Gastrocnemius medialis (tissue), 4 donors: ENCODE results near the gene RAN.

Source experiments
- POLR2A ChIP-seq, 2 donors: fragments of 450-650 bp; IDR thresholded peaks; one replicate each; pipeline ENCODE4 v1.6.1; 2017; ENCODE audit warnings: antibody characterized with exemption in 2 of 2, mild to moderate bottlenecking in 2 of 2, moderate library complexity in 2 of 2
- TF ChIP-seq, protein P1 (sequence below), 5 experiments: fragments of 450-650 bp in 3 of 5; fragments of 200-600 bp in 2 of 5; sonication (generic) in 2 of 5; IDR thresholded peaks in 4 of 5; conservative IDR thresholded peaks in 1 of 5; 1 replicate in 4 of 5; 2 replicates in 1 of 5; pipeline ENCODE4 v1.5.1; 2016 to 2019; ENCODE audit warnings: antibody characterized with exemption in 5 of 5, mild to moderate bottlenecking in 3 of 5, moderate library complexity in 3 of 5

DNA sequence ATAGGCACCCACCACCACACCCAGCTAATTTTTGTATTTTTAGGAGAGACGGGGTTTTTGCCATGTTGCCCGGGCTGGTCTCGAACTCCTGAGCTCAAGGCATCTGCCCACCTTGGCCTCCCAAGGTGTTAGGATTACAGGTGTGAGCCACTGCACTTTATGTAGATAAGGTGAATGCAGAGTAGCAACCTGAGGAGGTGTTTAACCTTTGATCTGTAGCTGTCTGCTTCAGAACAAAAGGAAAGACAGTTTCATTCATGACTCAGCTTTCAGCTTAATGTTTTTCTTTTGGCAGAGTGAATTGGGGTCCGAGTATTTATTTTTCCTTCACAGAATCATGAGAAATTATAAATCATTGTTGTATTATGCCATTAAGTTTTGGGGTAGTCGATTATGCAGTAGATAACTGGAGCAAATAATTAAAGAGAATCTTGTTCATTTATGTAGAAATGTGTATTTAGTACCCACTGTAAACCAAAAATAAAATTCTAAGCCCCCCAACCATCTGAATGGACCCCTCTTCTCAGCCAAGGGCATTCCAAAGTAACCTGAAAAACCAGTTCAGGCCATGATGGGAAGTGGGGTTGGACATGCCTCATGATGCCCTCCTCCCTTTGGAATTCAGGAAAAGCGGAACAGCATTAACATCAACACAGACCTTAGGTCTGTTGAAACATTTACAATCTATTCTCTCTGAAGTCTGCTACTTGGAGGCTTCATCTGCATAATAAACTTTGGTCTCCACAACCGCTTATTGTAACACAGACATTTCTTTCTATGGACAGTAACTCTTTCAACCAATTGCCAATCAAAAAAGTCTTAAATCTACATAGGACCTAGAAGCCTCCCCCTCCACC is 22.1 kb upstream of the RAN start:
- TF ChIP-seq, protein P1, sequence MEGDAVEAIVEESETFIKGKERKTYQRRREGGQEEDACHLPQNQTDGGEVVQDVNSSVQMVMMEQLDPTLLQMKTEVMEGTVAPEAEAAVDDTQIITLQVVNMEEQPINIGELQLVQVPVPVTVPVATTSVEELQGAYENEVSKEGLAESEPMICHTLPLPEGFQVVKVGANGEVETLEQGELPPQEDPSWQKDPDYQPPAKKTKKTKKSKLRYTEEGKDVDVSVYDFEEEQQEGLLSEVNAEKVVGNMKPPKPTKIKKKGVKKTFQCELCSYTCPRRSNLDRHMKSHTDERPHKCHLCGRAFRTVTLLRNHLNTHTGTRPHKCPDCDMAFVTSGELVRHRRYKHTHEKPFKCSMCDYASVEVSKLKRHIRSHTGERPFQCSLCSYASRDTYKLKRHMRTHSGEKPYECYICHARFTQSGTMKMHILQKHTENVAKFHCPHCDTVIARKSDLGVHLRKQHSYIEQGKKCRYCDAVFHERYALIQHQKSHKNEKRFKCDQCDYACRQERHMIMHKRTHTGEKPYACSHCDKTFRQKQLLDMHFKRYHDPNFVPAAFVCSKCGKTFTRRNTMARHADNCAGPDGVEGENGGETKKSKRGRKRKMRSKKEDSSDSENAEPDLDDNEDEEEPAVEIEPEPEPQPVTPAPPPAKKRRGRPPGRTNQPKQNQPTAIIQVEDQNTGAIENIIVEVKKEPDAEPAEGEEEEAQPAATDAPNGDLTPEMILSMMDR (IDR thresholded peaks at IDR 0.05 in 4 of 5, conservative IDR thresholded peaks at IDR 0.05 in 1 of 5), result no peak
- TF ChIP-seq POLR2A (IDR thresholded peaks at IDR 0.05), result no peak
